NT2/D1 (cell line): ENCODE measurements around the gene ZBTB42.

Experiments
- SUZ12 ChIP-seq: IDR thresholded peaks from 2 replicates; pipeline ENCODE4 v1.6.1; 2011; ENCODE audit not compliant: insufficient read length, insufficient read depth; ENCODE audit errors: extremely low read depth
- YY1 ChIP-seq: IDR thresholded peaks from 2 replicates; pipeline ENCODE4 v1.6.1; 2011; ENCODE audit not compliant: insufficient read length, insufficient read depth
- ZNF274 ChIP-seq: IDR thresholded peaks from 2 replicates; pipeline ENCODE4 v1.6.1; 2011; ENCODE audit warnings: mild to moderate bottlenecking, low read depth, low read length

DNA sequence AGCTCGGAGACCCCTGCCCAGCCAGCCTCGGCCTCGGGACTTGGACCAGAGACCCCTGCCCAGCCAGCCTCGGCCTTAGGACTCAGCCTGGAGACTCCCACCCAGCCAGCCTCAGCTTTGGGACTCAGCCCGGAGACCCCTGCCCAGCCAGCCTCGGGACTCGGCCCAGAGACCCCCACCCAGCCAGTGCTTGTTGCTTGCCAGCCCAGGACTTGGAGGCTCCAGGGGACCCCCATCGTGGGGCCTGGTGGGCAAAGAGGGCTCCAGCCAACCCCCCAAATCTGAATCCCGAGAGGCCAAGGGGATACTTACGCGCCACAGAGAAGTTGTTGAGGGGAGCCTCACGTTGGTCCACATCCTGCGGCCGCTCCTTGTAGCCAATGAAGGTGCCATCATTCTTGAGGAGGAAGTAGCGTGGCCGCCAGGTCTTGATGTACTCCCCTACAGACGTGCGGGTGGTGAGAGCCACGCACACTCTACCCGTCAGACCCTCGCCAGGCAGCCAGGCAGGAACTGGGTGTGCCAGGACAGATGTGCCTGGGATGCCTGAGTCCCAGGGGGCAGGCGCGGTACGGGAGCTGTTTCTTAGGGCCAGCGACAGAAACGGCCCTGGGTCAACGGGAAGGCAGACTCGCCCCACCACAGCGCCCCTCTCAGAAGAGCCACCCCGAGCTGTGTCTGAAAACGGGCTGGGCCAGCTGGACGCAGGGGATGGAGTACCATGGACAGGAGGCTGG is 21.0 kb upstream of the ZBTB42 start:
- TF ChIP-seq ZNF274 (no peak), YY1 (no peak), SUZ12 (no peak)
